A673 (cell line): Measurements from ENCODE around the gene LSM6.

Experiments
- EZH2 ChIP-seq: fragments of 200-600 bp; sonication (generic); IDR thresholded peaks from 2 replicates; pipeline ENCODE4 v1.6.1; 2017; ENCODE audit warnings: borderline replicate concordance, low read depth, mild to moderate bottlenecking, mixed read lengths, antibody characterized with exemption, low read length; ENCODE audit not compliant: poor library complexity, severe bottlenecking
- TF ChIP-seq, protein P1 (sequence below): fragments of 300-800, 200-600 bp; sonication (generic); conservative IDR thresholded peaks from 2 replicates; pipeline ENCODE4 v1.5.1; 2017; ENCODE audit warnings: low read depth, mild to moderate bottlenecking, antibody characterized with exemption, low read length, moderate library complexity, mixed read lengths

DNA sequence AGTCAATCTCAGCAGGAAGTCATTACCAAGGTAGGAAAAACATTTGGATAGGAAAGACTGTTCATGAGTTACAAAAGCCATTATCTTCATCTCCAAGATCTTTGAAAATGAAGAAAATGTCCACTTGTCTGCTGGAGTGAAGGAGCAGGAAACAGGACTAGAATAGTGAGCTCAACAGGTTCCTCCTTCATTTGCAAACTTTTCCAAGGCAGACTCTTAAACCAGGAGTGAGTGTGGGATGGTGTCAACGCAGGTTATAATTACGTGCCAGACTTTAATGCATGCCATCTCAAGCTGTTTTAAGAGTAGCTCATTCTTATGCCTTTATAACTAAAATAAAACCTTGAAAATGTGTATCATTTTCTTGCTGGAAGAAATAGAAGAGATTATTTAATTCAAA, 35.4 kb downstream of the LSM6 start:
- TF ChIP-seq, protein P1, sequence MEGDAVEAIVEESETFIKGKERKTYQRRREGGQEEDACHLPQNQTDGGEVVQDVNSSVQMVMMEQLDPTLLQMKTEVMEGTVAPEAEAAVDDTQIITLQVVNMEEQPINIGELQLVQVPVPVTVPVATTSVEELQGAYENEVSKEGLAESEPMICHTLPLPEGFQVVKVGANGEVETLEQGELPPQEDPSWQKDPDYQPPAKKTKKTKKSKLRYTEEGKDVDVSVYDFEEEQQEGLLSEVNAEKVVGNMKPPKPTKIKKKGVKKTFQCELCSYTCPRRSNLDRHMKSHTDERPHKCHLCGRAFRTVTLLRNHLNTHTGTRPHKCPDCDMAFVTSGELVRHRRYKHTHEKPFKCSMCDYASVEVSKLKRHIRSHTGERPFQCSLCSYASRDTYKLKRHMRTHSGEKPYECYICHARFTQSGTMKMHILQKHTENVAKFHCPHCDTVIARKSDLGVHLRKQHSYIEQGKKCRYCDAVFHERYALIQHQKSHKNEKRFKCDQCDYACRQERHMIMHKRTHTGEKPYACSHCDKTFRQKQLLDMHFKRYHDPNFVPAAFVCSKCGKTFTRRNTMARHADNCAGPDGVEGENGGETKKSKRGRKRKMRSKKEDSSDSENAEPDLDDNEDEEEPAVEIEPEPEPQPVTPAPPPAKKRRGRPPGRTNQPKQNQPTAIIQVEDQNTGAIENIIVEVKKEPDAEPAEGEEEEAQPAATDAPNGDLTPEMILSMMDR: no peak
- TF ChIP-seq EZH2: no peak
